Activated naive CD4-positive, alpha-beta T cell treated with anti-CD3 and anti-CD28 coated beads, Interleukin-2, amount 50 U/mL, for 24 hours (primary cell): ENCODE data around the gene DENND1A.

Source experiments
- H3K27ac Mint-ChIP-seq: one replicate; pipeline ENCODE4 v1.8.0; 2021; ENCODE audit warnings: mild to moderate bottlenecking, mixed read lengths
- H3K27me3 Mint-ChIP-seq: one replicate; pipeline ENCODE4 v1.8.0; 2021; ENCODE audit warnings: mixed read lengths
- H3K36me3 Mint-ChIP-seq: one replicate; pipeline ENCODE4 v1.8.0; 2021; ENCODE audit warnings: mixed read lengths
- H3K4me1 Mint-ChIP-seq: one replicate; pipeline ENCODE4 v1.8.0; 2021; ENCODE audit warnings: mixed read lengths
- H3K4me3 Mint-ChIP-seq: one replicate; pipeline ENCODE4 v1.8.0; 2021; ENCODE audit warnings: mild to moderate bottlenecking, mixed read lengths
- H3K9me3 Mint-ChIP-seq: one replicate; pipeline ENCODE4 v1.8.0; 2021; ENCODE audit warnings: mixed read lengths

Gene DENND1A

GRCh38 chr9:123511326-123512277 is 418.3 kb downstream of the DENND1A start:
- no peaks in the 10 kb centered on the region for H3K4me1 Mint-ChIP-seq
- no peaks in the 10 kb centered on the region for H3K9me3 Mint-ChIP-seq
- H3K36me3 Mint-ChIP-seq: peaks cover 7% of the 10 kb centered on the region
- H3K27me3 Mint-ChIP-seq: no peaks in the 10 kb centered on the region
- H3K4me3 Mint-ChIP-seq: no peak overlapping the region
- H3K27ac Mint-ChIP-seq: no peak overlapping the region

DNA sequence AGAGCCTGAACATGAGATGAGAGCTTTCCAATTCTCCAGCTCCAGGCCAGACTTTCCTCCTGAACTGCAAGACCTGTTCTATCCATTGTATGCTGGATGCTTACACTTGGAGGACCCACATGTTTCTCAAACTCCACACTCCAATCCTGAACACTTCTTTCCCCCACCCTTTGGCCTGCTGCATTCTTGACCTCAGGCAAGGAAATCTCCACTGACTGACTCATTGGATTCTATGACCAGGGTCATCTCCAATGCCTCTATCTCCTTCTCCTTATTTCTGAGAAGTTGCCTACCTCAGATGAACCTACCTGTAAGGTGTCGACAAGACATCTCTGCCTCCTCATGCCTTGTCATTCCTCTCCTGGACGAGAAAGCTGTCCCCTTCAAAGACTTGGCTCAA is 420.3 kb downstream of the DENND1A start:
- H3K36me3 Mint-ChIP-seq: peaks cover 7% of the 10 kb centered on the region
- H3K4me1 Mint-ChIP-seq: no peaks in the 10 kb centered on the region
- H3K4me3 Mint-ChIP-seq: no peak overlapping the region
- H3K27ac Mint-ChIP-seq: no peak overlapping the region
- no peaks in the 10 kb centered on the region for H3K9me3 Mint-ChIP-seq
- H3K27me3 Mint-ChIP-seq: no peaks in the 10 kb centered on the region

DNA sequence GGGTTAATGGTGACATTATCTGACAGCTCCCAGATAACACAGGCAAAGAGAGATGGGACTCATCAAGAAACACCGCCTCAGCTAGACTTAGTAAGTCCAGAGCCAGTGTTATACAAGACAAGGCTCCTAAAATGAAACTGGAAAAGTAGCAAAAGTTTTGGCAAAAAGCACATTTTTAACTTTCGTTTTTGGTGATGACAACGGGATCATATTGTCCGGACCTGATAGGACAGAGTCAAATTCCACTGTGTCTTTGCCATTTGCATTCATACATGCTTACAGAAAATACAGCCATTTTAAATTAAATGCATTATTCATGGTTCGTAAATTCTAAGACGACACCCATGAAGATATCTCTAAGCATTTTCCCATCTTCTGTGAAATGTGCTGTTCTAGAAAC is 421.9 kb downstream of the DENND1A start:
- H3K36me3 Mint-ChIP-seq: peaks cover 8% of the 10 kb centered on the region
- no peak overlapping the region for H3K4me3 Mint-ChIP-seq
- H3K27me3 Mint-ChIP-seq: no peaks in the 10 kb centered on the region
- no peak overlapping the region for H3K27ac Mint-ChIP-seq
- no peaks in the 10 kb centered on the region for H3K9me3 Mint-ChIP-seq
- H3K4me1 Mint-ChIP-seq: no peaks in the 10 kb centered on the region

- no peak overlapping the region for H3K27ac Mint-ChIP-seq
- H3K9me3 Mint-ChIP-seq: no peaks in the 10 kb centered on the region
- no peak overlapping the region for H3K4me3 Mint-ChIP-seq
- no peaks in the 10 kb centered on the region for H3K27me3 Mint-ChIP-seq
- H3K4me1 Mint-ChIP-seq: no peaks in the 10 kb centered on the region
- H3K36me3 Mint-ChIP-seq: peaks cover 10% of the 10 kb centered on the region
Observed at GRCh38 chr9:123505496-123505895, 424.4 kb downstream of the DENND1A start.

GRCh38 chr9:123500336-123500735 is 429.6 kb downstream of the DENND1A start:
- peaks cover 6% of the 10 kb centered on the region for H3K36me3 Mint-ChIP-seq
- no peaks in the 10 kb centered on the region for H3K9me3 Mint-ChIP-seq
- H3K27ac Mint-ChIP-seq: no peak overlapping the region
- H3K4me3 Mint-ChIP-seq: no peak overlapping the region
- no peaks in the 10 kb centered on the region for H3K4me1 Mint-ChIP-seq
- no peaks in the 10 kb centered on the region for H3K27me3 Mint-ChIP-seq

GRCh38 chr9:123497830-123498229 is 432.1 kb downstream of the DENND1A start:
- no peaks in the 10 kb centered on the region for H3K27me3 Mint-ChIP-seq
- peaks cover 3% of the 10 kb centered on the region for H3K36me3 Mint-ChIP-seq
- no peaks in the 10 kb centered on the region for H3K9me3 Mint-ChIP-seq
- no peak overlapping the region for H3K27ac Mint-ChIP-seq
- no peak overlapping the region for H3K4me3 Mint-ChIP-seq
- no peaks in the 10 kb centered on the region for H3K4me1 Mint-ChIP-seq

- no peaks in the 10 kb centered on the region for H3K4me1 Mint-ChIP-seq
- H3K27me3 Mint-ChIP-seq: no peaks in the 10 kb centered on the region
- peaks cover 2% of the 10 kb centered on the region for H3K36me3 Mint-ChIP-seq
- H3K4me3 Mint-ChIP-seq: no peak overlapping the region
- no peak overlapping the region for H3K27ac Mint-ChIP-seq
- no peaks in the 10 kb centered on the region for H3K9me3 Mint-ChIP-seq
Observed at GRCh38 chr9:123495731-123496130, 434.2 kb downstream of the DENND1A start.

GRCh38 chr9:123493627-123494026 is 436.3 kb downstream of the DENND1A start:
- H3K36me3 Mint-ChIP-seq: peaks cover 4% of the 10 kb centered on the region
- no peaks in the 10 kb centered on the region for H3K4me1 Mint-ChIP-seq
- no peaks in the 10 kb centered on the region for H3K9me3 Mint-ChIP-seq

DNA sequence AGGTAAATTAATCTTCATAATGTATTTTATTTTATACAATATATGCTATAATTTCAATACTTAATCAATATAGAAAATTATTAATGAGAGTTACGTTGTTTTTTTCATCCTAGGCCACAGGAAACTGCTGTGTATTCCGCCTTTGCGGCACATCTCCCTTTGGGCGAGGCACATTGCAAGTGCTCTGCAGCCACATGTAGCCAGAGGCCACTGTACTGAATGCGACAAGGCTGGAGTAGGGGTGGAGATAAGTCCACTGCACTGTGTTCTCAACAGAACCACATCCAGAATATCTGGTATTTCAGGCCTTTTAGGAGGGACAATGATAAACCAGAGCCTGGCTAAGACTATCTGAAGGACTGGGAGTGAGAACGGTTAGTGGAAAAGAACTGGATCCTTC is 439.2 kb downstream of the DENND1A start:
- Mint-ChIP-seq H3K9me3 (no peaks in the 10 kb centered on the region), H3K4me3 (no peak overlapping the region), H3K4me1 (no peaks in the 10 kb centered on the region), H3K36me3 (peaks cover 4% of the 10 kb centered on the region), H3K27ac (no peak overlapping the region), H3K27me3 (no peaks in the 10 kb centered on the region)

More at GRCh38 chr9:123493627-123494026, 436.3 kb downstream of the DENND1A start:
- Mint-ChIP-seq H3K27ac (no peak overlapping the region), H3K4me3 (no peak overlapping the region), H3K27me3 (no peaks in the 10 kb centered on the region)

DNA sequence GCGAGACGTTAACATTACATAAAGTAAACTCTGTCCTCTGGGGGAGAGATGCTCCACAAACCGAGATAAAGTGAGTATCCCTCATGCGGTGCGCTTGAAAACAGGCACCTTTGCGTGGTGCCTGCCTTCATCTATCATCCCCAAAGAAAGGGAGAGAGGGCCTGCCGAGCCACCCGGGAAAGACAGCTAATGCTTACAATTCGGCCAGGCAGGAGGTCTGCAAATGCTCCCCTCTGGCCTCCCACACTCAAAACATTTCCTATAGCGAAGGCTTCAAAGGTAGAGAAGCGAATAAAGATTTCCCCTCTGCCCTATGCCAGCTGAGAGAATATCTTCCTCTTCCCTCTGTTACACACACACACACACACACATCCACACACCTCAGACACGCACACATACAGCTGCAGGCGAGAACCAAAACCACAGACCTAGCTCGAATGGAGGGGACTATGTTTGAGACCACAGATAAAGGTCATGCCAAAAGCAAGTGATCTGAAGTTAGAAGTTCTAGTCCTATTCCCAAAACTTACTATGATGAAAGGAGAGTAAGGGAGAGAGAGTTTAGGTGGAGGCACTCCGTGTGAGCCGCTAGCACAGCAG is 441.1 kb downstream of the DENND1A start:
- Mint-ChIP-seq H3K9me3 (no peaks in the 10 kb centered on the region), H3K4me3 (no peak overlapping the region), H3K4me1 (no peaks in the 10 kb centered on the region), H3K36me3 (peaks cover 2% of the 10 kb centered on the region), H3K27me3 (no peaks in the 10 kb centered on the region), H3K27ac (no peak overlapping the region)

- H3K36me3 Mint-ChIP-seq: peaks cover 2% of the 10 kb centered on the region
- no peak overlapping the region for H3K4me3 Mint-ChIP-seq
- no peak overlapping the region for H3K27ac Mint-ChIP-seq
- no peaks in the 10 kb centered on the region for H3K27me3 Mint-ChIP-seq
- H3K4me1 Mint-ChIP-seq: no peaks in the 10 kb centered on the region
- no peaks in the 10 kb centered on the region for H3K9me3 Mint-ChIP-seq
Observed at GRCh38 chr9:123487944-123488548, 441.9 kb downstream of the DENND1A start.

- Mint-ChIP-seq H3K36me3 (peaks cover 2% of the 10 kb centered on the region), H3K27me3 (no peaks in the 10 kb centered on the region), H3K4me3 (no peak overlapping the region), H3K9me3 (no peaks in the 10 kb centered on the region), H3K4me1 (no peaks in the 10 kb centered on the region), H3K27ac (no peak overlapping the region)
Observed at GRCh38 chr9:123486431-123486830, 443.5 kb downstream of the DENND1A start.

GRCh38 chr9:123485216-123485615 is 444.7 kb downstream of the DENND1A start:
- Mint-ChIP-seq H3K4me1 (no peaks in the 10 kb centered on the region), H3K4me3 (no peak overlapping the region)

DNA sequence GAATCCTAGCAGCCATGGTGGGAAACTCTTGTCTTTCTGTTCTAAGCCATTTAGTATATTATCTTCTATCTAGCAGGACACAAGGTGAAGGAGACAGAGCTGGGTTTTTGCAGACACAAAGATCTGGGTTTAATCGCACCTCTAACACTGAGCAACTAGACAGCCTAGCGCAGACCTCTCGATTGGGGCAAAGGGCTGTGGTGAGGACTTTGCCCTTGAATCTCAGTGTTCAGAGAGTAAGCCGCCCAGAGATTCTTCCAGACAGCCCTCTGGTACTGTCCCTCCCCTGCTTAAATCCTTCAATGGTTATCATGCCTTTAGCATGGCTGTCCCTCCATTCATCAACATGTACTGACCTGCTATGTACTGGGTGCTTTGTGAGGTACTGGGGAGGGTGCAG is 445.8 kb downstream of the DENND1A start:
- no peaks in the 10 kb centered on the region for H3K9me3 Mint-ChIP-seq
- no peak overlapping the region for H3K27ac Mint-ChIP-seq
- H3K27me3 Mint-ChIP-seq: no peaks in the 10 kb centered on the region
- H3K4me1 Mint-ChIP-seq: no peaks in the 10 kb centered on the region
- no peak overlapping the region for H3K4me3 Mint-ChIP-seq
- no peaks in the 10 kb centered on the region for H3K36me3 Mint-ChIP-seq

More at GRCh38 chr9:123485216-123485615, 444.7 kb downstream of the DENND1A start:
- no peak overlapping the region for H3K27ac Mint-ChIP-seq
- peaks cover 2% of the 10 kb centered on the region for H3K36me3 Mint-ChIP-seq
- no peaks in the 10 kb centered on the region for H3K27me3 Mint-ChIP-seq
- H3K9me3 Mint-ChIP-seq: no peaks in the 10 kb centered on the region

GRCh38 chr9:123483191-123483803 is 446.6 kb downstream of the DENND1A start:
- Mint-ChIP-seq H3K4me3 (no peak overlapping the region), H3K4me1 (no peaks in the 10 kb centered on the region), H3K27ac (no peak overlapping the region), H3K27me3 (no peaks in the 10 kb centered on the region), H3K36me3 (no peaks in the 10 kb centered on the region), H3K9me3 (no peaks in the 10 kb centered on the region)
